ENCODE data around the gene GMCL2. TPM values are rescaled to one million over a fixed set of nuclear protein-coding genes. Genes with fewer than 3 reads are reported as not detected.
A peak's percentile ranks its signal among the peaks of the same experiment; 100 is the strongest.

The GMCL2 gene
- polyA plus RNA-seq, 1 of the 3 experiments (the other 2 are of a cell fraction), result not detected

- POLR2A ChIA-PET, result interaction anchor here (0.6 to 1.7 kb wide), 13 partner anchors 8 to 1690 kb away, joined by 3 to 12 read pairs (median 4); partner anchors contain the start of genes GMCL2, NHP2, PHYKPL and ZNF354C
- peak; percentile 92 for DNase-seq
- peaks cover 49% of the 10 kb centered on the region for H4K20me1 ChIP-seq (ENCODE audit: insufficient read depth)
- peaks cover 14 to 21% of the 10 kb centered on the region in 2 experiments for H3K4me1 ChIP-seq (ENCODE audit: control insufficient read depth in 1 of 2, insufficient read depth in 2 of 2, low read depth in 1 of 2, low read length in 1 of 2)
- CTCF ChIA-PET, result interaction anchor here (1.3 to 2.3 kb wide), 2 partner anchors 27 to 30 kb away, joined by 5 to 6 read pairs; partner anchors contain the start of gene PHYKPL
- H3K27me3 ChIP-seq (ENCODE audit: insufficient read depth), result no peaks in the 10 kb centered on the region
- 0% methylated on average over 34 of the region's 90 CpGs for WGBS (ENCODE audit: low lambda C conversion rate)
- peak overlapping the region; percentile 70 to 76 for H3K27ac ChIP-seq (ENCODE audit: low read depth in 2 of 2, low read length in 1 of 2)
- no peaks in the 10 kb centered on the region for H3K9me3 ChIP-seq
- TF ChIP-seq GABPA (IDR thresholded peaks at IDR 0.05; ENCODE audit: low read depth), result peak; percentile 11; the same call in 1 of the 2 replicates
- TF ChIP-seq SIN3A (IDR thresholded peaks at IDR 0.05; ENCODE audit: borderline replicate concordance, low read depth, low read length), result peak; percentile 68; the same call in 1 of the 2 replicates
- TF ChIP-seq NRF1 (IDR thresholded peaks at IDR 0.05; ENCODE audit: low read depth, low read length), result peak; percentile 42
- no peak for TF ChIP-seq YY1 (IDR thresholded peaks at IDR 0.05; ENCODE audit: low read depth)
- peak; percentile 50 for TF ChIP-seq MXI1 (IDR thresholded peaks at IDR 0.05; ENCODE audit: low read depth, low read length)
- H3K9me2 ChIP-seq, result no peaks in the 10 kb centered on the region
- H3K79me2 ChIP-seq (ENCODE audit: insufficient read depth), result peaks cover 67% of the 10 kb centered on the region
- H3K9ac ChIP-seq, result peak overlapping the region; percentile 95
- peak overlapping the region; percentile 95 for H3K4me2 ChIP-seq
- H3K36me3 ChIP-seq (replicated peaks in 1 of 2; ENCODE audit: control insufficient read depth in 1 of 2, insufficient read depth in 2 of 2, low read length in 1 of 2), result peaks cover 38 to 41% of the 10 kb centered on the region in 2 experiments
- peak overlapping the region; percentile 84 to 90 for H3K4me3 ChIP-seq (ENCODE audit: low read depth in 2 of 2, low read length in 1 of 2)
- no peak overlapping the region for H2AFZ ChIP-seq (ENCODE audit: low read depth)
- peaks cover 3% of the 10 kb centered on the region for H3F3A ChIP-seq (replicated peaks; ENCODE audit: insufficient read depth)
Measured at GRCh38 chr5:178204935-178205748, 18.0 kb upstream of the GMCL2 start.

- CTCF ChIA-PET, result interaction anchor here (1.3 kb wide), 1 partner anchor 30 kb away, joined by 5 read pairs; no protein-coding TSS in a partner anchor
- peaks cover 41% of the 10 kb centered on the region for H4K20me1 ChIP-seq (ENCODE audit: insufficient read depth)
- peak within 1 kb of the TSS; percentile 70 to 76 for H3K27ac ChIP-seq (ENCODE audit: low read depth in 2 of 2, low read length in 1 of 2)
- H2AFZ ChIP-seq (ENCODE audit: low read depth), result peak within 1 kb of the TSS; percentile 91; the same call in 1 of the 2 replicates
- 0% methylated on average over 22 of the region's 96 CpGs for WGBS (ENCODE audit: low lambda C conversion rate)
- POLR2A ChIA-PET, result interaction anchor here (0.6 to 1.7 kb wide), 17 partner anchors 8 to 1690 kb away, joined by 3 to 12 read pairs (median 4); partner anchors contain the start of genes GMCL2, NHP2, PHYKPL and ZNF354C
- H3K4me3 ChIP-seq (ENCODE audit: low read depth in 2 of 2, low read length in 1 of 2), result peak within 1 kb of the TSS; percentile 84 to 90
- H3K79me2 ChIP-seq (ENCODE audit: insufficient read depth), result peaks cover 59% of the 10 kb centered on the region
- H3K4me2 ChIP-seq, result peak within 1 kb of the TSS; percentile 95
- peak; percentile 99 for DNase-seq
- peaks cover 3% of the 10 kb centered on the region for H3F3A ChIP-seq (replicated peaks; ENCODE audit: insufficient read depth)
- H3K4me1 ChIP-seq (ENCODE audit: control insufficient read depth in 1 of 2, insufficient read depth in 2 of 2, low read depth in 1 of 2, low read length in 1 of 2), result peaks cover 14 to 21% of the 10 kb centered on the region in 2 experiments
- H3K9ac ChIP-seq, result peak within 1 kb of the TSS; percentile 95
- peaks cover 34 to 36% of the 10 kb centered on the region in 2 experiments for H3K36me3 ChIP-seq (replicated peaks in 1 of 2; ENCODE audit: control insufficient read depth in 1 of 2, insufficient read depth in 2 of 2, low read length in 1 of 2)
- no peaks in the 10 kb centered on the region for H3K27me3 ChIP-seq (ENCODE audit: insufficient read depth)
- no peaks in the 10 kb centered on the region for H3K9me3 ChIP-seq
- H3K9me2 ChIP-seq, result no peaks in the 10 kb centered on the region
- no peak for TF ChIP-seq TEAD4 (IDR thresholded peaks at IDR 0.05; ENCODE audit: borderline replicate concordance, insufficient read depth)
- TF ChIP-seq TAF1 (IDR thresholded peaks at IDR 0.05; ENCODE audit: borderline replicate concordance, low read depth, low read length), result peak; percentile 90
- TF ChIP-seq TCF12 (IDR thresholded peaks at IDR 0.05), result no peak
- peak; percentile 30; the same call in 1 of the 2 replicates for TF ChIP-seq REST (IDR thresholded peaks at IDR 0.05; ENCODE audit: low read depth, low read length)
- TF ChIP-seq POLR2AphosphoS5 (IDR thresholded peaks at IDR 0.05; ENCODE audit: low read depth, low read length), result peak; percentile 100
- TF ChIP-seq FOSL2 (IDR thresholded peaks at IDR 0.05; ENCODE audit: borderline replicate concordance, low read depth), result no peak
- TF ChIP-seq USF2 (IDR thresholded peaks at IDR 0.05; ENCODE audit: borderline replicate concordance, low read depth, low read length), result no peak
- 0 out of 2 replicates have a peak, but pooled peaks have one; percentile 23 for TF ChIP-seq FOXJ3 (CRISPR knock-in tag; IDR thresholded peaks at IDR 0.05)
- peak; percentile 97 for TF ChIP-seq MXI1 (IDR thresholded peaks at IDR 0.05; ENCODE audit: low read depth, low read length)
- TF ChIP-seq SIN3A (IDR thresholded peaks at IDR 0.05; ENCODE audit: borderline replicate concordance, low read depth, low read length), result peak; percentile 84
- no peak for TF ChIP-seq EZH2phosphoT487 (IDR thresholded peaks at IDR 0.05; ENCODE audit: borderline replicate concordance, low read depth)
- peak; percentile 84 for TF ChIP-seq IRF3 (IDR thresholded peaks at IDR 0.05; ENCODE audit: low read depth, low read length)
- no peak for TF ChIP-seq RFX5 (IDR thresholded peaks at IDR 0.05; ENCODE audit: low read length)
- no peak for TF ChIP-seq GATA2 (CRISPR knock-in tag; IDR thresholded peaks at IDR 0.05)
Measured at GRCh38 chr5:178204182-178204934, 17.2 kb upstream of the GMCL2 start, which contains the start of gene HNRNPAB. HNRNPAB (plus strand) TSS chr5:178204533; CDS start chr5:178204838, 305 bp downstream.
